Endometrial microvascular endothelial cells (primary cell): ENCODE data around the gene RIN1. TPM values are rescaled to one million over a fixed set of nuclear protein-coding genes. Genes with fewer than 3 reads are reported as not detected.
"Not testable (repeated sequence)": the region's sequence is repeated elsewhere in the genome, so short reads cannot be mapped to it uniquely, and the experiment has no call there.

Source experiments
- in situ Hi-C: cut with HindIII; loops from 2 replicates; pipeline ENCODE4 v1.10.0; 2017; ENCODE audit warnings: low sequenced_read_pairs, low pct_unique_long_range_greater_than_20kb; ENCODE audit errors: inconsistent ontology term
- total RNA-seq: library from RNA; depleted of rRNA; stranded (reverse); fragments of >200 nt; gene quantifications from one replicate; pipeline ENCODE4 v1.2.3, GENCODE V29; 2015; ENCODE audit errors: inconsistent ontology term

The RIN1 gene
- total RNA-seq, 1 donor from 2014 or later: 15.5 TPM

DNA sequence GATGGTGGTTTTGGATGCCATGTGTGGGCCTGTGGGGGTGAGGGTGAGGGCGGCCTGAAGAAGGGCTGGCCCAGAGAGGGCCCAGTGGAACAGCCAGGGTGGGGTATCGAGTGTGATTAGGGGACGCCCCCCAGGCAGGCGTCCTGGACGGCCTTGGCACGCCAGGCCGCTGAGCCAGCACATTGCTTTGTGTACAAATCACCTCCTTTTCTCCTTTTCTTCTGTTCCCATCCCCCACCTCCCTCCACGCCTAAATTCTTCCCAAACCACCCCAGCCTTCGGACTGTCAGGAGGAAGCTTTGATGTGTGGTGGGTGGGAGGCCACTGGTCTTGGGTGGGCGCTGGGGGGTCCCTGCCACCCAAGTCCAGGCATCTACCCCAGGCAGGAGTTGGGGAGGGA, 11.6 kb downstream of the RIN1 start:
- in situ Hi-C loops: no loop called here

DNA sequence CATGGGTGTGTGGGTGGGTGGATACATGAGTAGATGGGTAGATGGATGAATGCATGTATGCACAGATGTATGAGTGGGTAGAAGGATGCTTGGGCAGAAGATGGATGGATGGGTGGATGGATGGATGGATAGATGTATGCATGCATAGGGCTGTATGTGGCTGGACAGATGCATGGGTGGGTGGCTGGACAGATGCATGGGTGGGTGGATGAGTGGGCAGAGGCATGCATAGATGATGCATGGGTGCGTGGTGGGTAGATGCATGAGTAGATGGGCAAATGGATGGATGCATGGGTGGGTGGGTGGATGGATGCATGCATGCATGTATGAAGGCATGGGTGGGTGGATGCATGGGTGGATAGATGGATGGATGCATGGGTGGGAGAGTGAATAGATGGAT, 12.6 kb downstream of the RIN1 start:
- in situ Hi-C loops: no loop called here

GRCh38 chr11:66322732-66323427, 13.4 kb downstream of the RIN1 start:
- in situ Hi-C loops: no loop called here

DNA sequence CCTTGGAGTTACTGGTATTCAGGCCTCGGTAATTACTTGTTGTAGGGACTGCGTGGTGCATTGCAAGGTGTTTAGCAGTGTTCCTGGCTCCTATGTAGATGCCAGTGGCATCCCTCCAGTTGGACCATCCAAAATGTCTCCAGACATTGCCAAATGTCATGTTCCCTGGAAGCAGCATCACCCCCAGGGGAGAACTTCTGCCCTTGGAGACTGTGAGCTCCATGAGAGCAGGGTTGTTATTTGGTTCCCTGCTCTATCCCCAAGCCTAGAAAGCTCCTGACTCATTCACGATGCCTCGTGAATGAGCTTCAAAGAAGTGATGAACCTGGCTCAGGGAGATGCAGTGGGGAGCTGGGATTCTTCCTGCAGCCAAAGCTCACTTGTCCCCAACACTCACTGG, 14.6 kb downstream of the RIN1 start:
- in situ Hi-C loops: no loop called here

GRCh38 chr11:66320748-66321147, 15.5 kb downstream of the RIN1 start:
- in situ Hi-C loops: not testable (repeated sequence)

- in situ Hi-C loops: not testable (repeated sequence)
These were observed 15.9 kb downstream of the RIN1 start for GRCh38 chr11:66320289-66320688.

DNA sequence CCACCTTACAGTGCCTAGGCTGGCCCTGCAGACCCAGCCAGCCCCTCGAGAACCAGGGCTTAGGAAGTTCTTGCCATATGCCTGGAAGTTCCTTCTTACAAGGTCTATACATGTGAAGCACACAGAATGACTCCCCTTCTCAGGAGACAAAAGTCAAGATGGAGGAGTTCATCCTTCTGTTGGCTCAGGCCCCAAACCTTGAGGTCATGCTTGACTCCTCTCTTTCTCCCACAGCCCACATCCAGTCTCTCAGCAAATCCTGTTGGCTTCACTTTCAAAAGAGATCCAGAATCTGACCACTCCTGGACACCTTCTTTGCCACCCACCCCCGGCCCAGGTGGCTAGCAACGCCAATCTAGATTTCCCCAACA, 17.6 kb downstream of the RIN1 start:
- in situ Hi-C loops: no loop called here

- in situ Hi-C loops: no loop called here
These were observed 18.3 kb downstream of the RIN1 start for GRCh38 chr11:66317723-66318599.

DNA sequence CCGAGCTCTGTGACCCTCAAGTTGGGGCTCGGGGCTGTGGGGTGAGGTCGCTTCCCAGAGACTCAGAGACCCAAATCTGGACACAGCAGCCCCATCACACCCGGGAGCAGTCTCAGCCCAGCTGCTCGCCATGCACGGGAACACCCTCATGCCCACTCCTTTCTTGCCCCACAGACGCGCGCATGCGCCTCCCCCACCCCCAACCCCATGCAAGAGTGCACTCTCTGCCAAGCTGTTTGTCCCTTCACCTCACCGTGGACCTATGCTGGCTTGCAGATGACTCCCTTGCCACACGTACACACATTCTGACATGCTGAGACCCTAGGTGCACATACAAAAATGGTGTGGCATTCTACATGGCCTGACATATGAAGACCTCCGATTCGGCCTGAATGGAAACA, 18.9 kb downstream of the RIN1 start:
- in situ Hi-C loops: no loop called here

GRCh38 chr11:66316849-66317251, 19.4 kb downstream of the RIN1 start, which contains the start of gene CD248:
TSS of gene CD248 (minus strand) at chr11:66317044. CDS start at chr11:66317027, 17 bp downstream.
- in situ Hi-C loops: no loop called here

- in situ Hi-C loops: no loop called here
These were observed 20.1 kb downstream of the RIN1 start for GRCh38 chr11:66315921-66316811.

DNA sequence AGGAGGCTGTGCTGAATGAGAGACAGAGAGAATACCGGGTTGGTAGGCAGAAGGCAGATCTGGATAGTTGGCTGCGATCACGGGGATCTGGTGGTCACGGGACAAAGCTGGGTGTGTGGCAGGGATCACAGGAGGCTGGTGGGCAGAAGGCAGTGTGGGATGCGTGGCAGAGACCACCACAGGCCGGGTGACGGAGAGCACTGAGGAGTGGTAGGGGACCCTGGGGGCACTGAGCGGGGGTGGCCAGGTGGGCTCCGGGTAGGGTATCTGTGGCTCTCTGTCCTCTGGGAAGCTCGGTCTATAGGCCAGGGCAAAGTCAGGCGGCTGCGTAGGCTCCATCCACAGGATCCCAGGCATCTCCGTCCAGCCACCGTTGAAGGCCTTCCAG, 20.7 kb downstream of the RIN1 start:
- in situ Hi-C loops: no loop called here

DNA sequence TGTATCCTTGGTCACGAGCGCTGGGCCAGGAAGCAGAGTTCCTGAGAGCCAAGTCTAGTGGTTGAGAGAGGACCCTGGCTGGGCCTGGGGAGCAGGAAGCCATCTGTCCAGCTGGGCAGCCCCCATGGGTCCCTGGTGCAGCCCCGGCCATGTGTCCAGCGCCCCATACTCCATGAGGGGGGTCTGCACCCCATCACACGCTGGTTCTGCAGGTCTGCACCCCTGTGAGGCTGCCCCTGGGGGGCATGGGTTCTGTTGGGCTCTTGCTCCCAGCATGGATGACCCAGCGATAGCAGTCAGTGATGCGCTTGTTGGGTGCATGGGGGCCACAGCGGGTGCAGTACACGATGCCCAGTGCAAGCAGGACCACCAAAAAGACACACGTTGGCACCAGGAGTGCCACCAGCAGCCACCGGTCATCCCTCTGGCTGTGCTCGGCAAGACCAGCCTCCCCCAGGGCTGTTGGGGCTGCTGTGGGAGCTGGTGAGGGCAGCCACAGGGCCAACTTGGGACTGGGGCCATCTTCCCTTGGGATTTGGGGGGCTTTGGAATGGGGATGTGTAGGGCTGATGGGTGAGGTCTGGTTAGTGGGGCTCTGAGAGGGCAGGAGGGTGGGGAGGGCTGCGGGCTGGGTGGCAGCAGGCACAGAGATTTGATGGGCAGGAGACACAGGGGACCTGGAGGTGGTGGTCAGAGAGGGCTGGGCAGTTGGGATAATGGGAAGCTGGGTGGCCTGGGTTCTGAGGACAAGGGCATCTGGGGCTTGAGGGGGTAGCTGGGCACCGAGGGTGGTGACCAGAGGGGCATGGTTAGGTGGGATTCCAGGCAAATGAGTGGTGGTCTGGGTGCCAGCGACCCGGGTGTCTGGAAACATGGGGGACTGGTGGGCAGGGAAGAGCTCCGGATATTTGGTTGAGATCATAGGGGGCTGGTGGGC, 21.4 kb downstream of the RIN1 start:
- in situ Hi-C loops: no loop called here

DNA sequence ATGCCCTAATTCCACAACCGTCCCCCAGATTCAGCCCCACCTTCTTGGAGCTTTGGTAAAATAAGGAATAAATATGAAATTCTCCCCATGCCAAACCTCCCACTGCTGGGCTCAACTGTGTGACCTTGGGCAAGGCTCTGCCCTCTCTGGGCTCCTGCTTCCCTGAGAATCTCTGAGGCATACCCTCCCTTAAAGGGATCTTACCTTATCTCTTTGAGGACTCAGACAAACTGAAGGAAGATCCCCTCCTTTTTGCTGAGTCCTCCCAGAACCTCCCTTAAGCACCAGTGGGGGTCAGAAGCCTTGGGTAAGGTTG, 22.1 kb downstream of the RIN1 start:
- in situ Hi-C loops: no loop called here

- in situ Hi-C loops: no loop called here
These were observed 22.7 kb downstream of the RIN1 start for GRCh38 chr11:66313321-66314185.

- in situ Hi-C loops: no loop called here
These were observed 23.5 kb downstream of the RIN1 start for GRCh38 chr11:66312549-66313320.

DNA sequence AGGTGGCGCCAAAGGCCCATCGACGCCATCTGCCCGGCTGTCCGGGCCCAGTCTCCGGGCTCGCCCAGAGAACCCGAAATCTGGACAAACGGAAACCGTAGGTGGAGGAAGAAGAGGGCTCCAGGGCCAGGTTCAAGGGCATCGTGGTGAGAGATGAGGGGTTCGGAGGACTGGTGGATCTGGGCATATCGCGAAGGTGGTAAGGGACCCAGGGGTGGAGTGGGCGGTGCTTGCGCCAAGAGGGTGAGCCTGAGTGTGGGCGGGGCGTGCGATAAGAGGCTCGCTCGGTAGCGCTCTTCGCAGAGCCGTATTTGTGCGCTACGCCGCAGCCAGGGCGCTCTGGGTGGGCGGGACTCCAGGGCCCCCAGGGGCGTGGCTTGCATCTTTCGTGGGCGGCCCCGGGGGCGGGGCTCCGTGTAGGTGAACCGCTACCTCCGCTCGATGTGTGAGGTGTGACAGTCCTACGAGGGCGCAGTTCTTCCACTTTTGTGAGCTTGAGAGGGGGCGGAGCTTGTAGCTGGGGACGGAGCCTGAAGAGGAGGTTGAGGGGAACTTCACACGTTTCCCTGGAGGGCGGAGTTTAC, 24.2 kb downstream of the RIN1 start:
- in situ Hi-C loops: no loop called here
